K562 (cell line): ENCODE measurements around the gene SHISA7. TPM values are rescaled to one million over a fixed set of nuclear protein-coding genes. Genes with fewer than 3 reads are reported as not detected.
A peak's percentile ranks its signal among the peaks of the same experiment; 100 is the strongest.

ENCODE experiments used
- ATAC-seq: fragments of 200-7000 bp; cut with Tn5 transposase; 3 replicates; pipeline ENCODE4 v1.9.1; 2020; ENCODE audit warnings: moderate library complexity
- BruUV-seq: library from RNA; stranded (reverse); fragments of 400-500 nt; replicated peaks from 2 replicates; lab custom pipeline; 2021; lab: Mats Ljungman, UMichigan
- CTCF ChIA-PET: fragments of 300-600 bp; formaldehyde crosslinking; extraction: SDS; loops from one replicate; lab custom pipeline; 2021; ENCODE audit warnings: low intra/inter-chr PET ratio; lab: Yijun Ruan, JAX
- POLR2A ChIA-PET: fragments of 300-600, 350-650 bp; sonication (Branson Sonifier 250); formaldehyde crosslinking; extraction: SDS; loops from one replicate; lab custom pipeline; 2021; ENCODE audit warnings: antibody characterized with exemption, inconsistent platforms; lab: Yijun Ruan, JAX
- DNase-seq, 4 experiments: peaks; one replicate each; pipeline versions ENCODE4 v3.0.0 to v3.0.0-alpha.2; 2011 to 2018; ENCODE audit warnings: low spot score in 3 of 4, mixed read lengths in 3 of 4; ENCODE audit errors: extremely low read depth in 1 of 4
- FAIRE-seq: peaks from 2 replicates; lab custom pipeline; 2011; peaks lifted over from hg19 to GRCh38; lab: Jason Lieb, UNC
- H2AFZ ChIP-seq: 2 replicates; pipeline ENCODE4 v1.6.0; 2011; ENCODE audit warnings: low read depth, low read length, control low read depth, inconsistent platforms
- H3K27ac ChIP-seq: fragments of 200-600 bp; 3 replicates; pipeline ENCODE4 v1.8.0; 2011; ENCODE audit warnings: low read depth, mild to moderate bottlenecking, control low read depth, inconsistent platforms, low read length, moderate library complexity, mixed read lengths; ENCODE audit errors: extremely low read depth
- H3K27me3 ChIP-seq, 2 experiments: fragments of 300-600 bp in 1 of 2; 2 replicates in 1 of 2; 3 replicates in 1 of 2; pipeline versions ENCODE4 v1.6.0 to v1.8.0; 2011; ENCODE audit warnings: inconsistent platforms in 2 of 2, low read length in 2 of 2, mild to moderate bottlenecking in 1 of 2, mixed read lengths in 1 of 2, moderate library complexity in 1 of 2; ENCODE audit not compliant: control insufficient read depth in 2 of 2, insufficient read depth in 2 of 2
- H3K36me3 ChIP-seq: fragments of 300-600 bp; 3 replicates; pipeline ENCODE4 v1.8.0; 2011; ENCODE audit warnings: mild to moderate bottlenecking, low read length, inconsistent platforms; ENCODE audit not compliant: control insufficient read depth, insufficient read depth
- H3K4me1 ChIP-seq, 2 experiments: fragments of 200-600 bp in 1 of 2; replicated peaks in 1 of 2; 2 replicates in 1 of 2; 3 replicates in 1 of 2; pipeline versions ENCODE4 v1.5.1 to v1.8.0; 2011; ENCODE audit warnings: inconsistent platforms in 2 of 2, low read length in 2 of 2, mild to moderate bottlenecking in 1 of 2, mixed read lengths in 1 of 2, moderate library complexity in 1 of 2; ENCODE audit not compliant: control insufficient read depth in 2 of 2, insufficient read depth in 2 of 2
- H3K4me2 ChIP-seq: 2 replicates; pipeline ENCODE4 v1.6.1; 2011; ENCODE audit warnings: low read length, control low read depth, inconsistent platforms, mixed read lengths; ENCODE audit not compliant: insufficient read depth
- H3K4me3 ChIP-seq: fragments of 200-600 bp; sonication (generic), shearing (Covaris generic); 2 replicates; pipeline ENCODE4 v1.5.1; 2016; ENCODE audit warnings: control low read depth, inconsistent platforms
- H3K79me2 ChIP-seq: fragments of 200-600 bp; 3 replicates; pipeline ENCODE4 v1.8.0; 2011; ENCODE audit warnings: low read length, inconsistent platforms; ENCODE audit not compliant: control insufficient read depth, insufficient read depth
- H3K9ac ChIP-seq, 2 experiments: 2 replicates each; pipeline versions ENCODE4 v1.6.0 to v1.6.1; 2011; ENCODE audit warnings: low read depth in 2 of 2, low read length in 2 of 2, control low read depth in 1 of 2, inconsistent platforms in 1 of 2, mild to moderate bottlenecking in 1 of 2, mixed read lengths in 1 of 2; ENCODE audit not compliant: insufficient read depth in 1 of 2
- H3K9me1 ChIP-seq: one replicate; pipeline ENCODE4 v1.6.0; 2011; ENCODE audit warnings: inconsistent platforms, mild to moderate bottlenecking, low read length, moderate library complexity; ENCODE audit not compliant: control insufficient read depth, insufficient read depth
- H3K9me3 ChIP-seq: replicated peaks from 2 replicates; pipeline ENCODE4 v1.5.1; 2011; ENCODE audit warnings: low read depth, low read length, inconsistent platforms; ENCODE audit not compliant: control insufficient read depth, insufficient read depth
- H4K20me1 ChIP-seq: replicated peaks from 2 replicates; pipeline ENCODE4 v1.6.1; 2011; ENCODE audit warnings: low read length, inconsistent platforms, mixed read lengths; ENCODE audit not compliant: control insufficient read depth, insufficient read depth
- CBX1 ChIP-seq: sonication (generic); IDR thresholded peaks from 2 replicates; pipeline ENCODE4 v1.6.1; 2016; ENCODE audit warnings: antibody characterized with exemption, low read depth, mild to moderate bottlenecking
- CEBPB ChIP-seq: fragments of 450-650 bp; IDR thresholded peaks from 2 replicates; pipeline ENCODE4 v1.6.1; 2016; ENCODE audit warnings: missing genetic modification characterization, missing compliant biosample characterization
- FOXK2 ChIP-seq, 2 experiments: fragments of 450-650 bp; IDR thresholded peaks in 1 of 2; conservative IDR thresholded peaks in 1 of 2; 2 replicates each; pipeline ENCODE4 v1.6.1; 2016; ENCODE audit warnings: low read depth in 2 of 2, mild to moderate bottlenecking in 1 of 2
- POLR2A ChIP-seq: fragments of 450-650 bp; conservative IDR thresholded peaks from 2 replicates; pipeline ENCODE4 v1.6.1; 2016
- PURB ChIP-seq: sonication (generic); formaldehyde crosslinking; IDR thresholded peaks from 2 replicates; pipeline ENCODE4 v1.9.0; 2021; ENCODE audit warnings: low read depth, mild to moderate bottlenecking, missing genetic modification reagents
- SRSF9 ChIP-seq: fragments of 200-400 bp; formaldehyde crosslinking; IDR thresholded peaks from 2 replicates; pipeline ENCODE4 v1.6.1; 2017; ENCODE audit warnings: low read depth, low read length, borderline replicate concordance
- ZNF121 ChIP-seq: sonication (generic); formaldehyde crosslinking; conservative IDR thresholded peaks from 2 replicates; pipeline ENCODE4 v1.8.0; 2022; ENCODE audit warnings: missing genetic modification reagents
- ZNF347 ChIP-seq: fragments of 450-650 bp; formaldehyde crosslinking; IDR thresholded peaks from 2 replicates; pipeline ENCODE4 v1.4.0; 2020; ENCODE audit warnings: low read depth, mild to moderate bottlenecking, moderate library complexity
- WGBS: fragments of 100-300 bp; shearing (Covaris generic); methylation state at CpG from one replicate; pipeline ENCODE4 v1.1.6; 2016; ENCODE audit warnings: low coverage, mixed read lengths; ENCODE audit not compliant: insufficient coverage; ENCODE audit errors: missing lambda C conversion rate; 5-methylcytosine and 5-hydroxymethylcytosine counted together
- in situ Hi-C: fragments of 300-500 bp; cut with MboI; formaldehyde crosslinking; loops from 4 replicates; pipeline ENCODE4 v1.15.0; 2018; ENCODE audit warnings: inconsistent platforms, mixed read lengths
- intact Hi-C: fragments of 100-400 bp; cut with micrococcal nuclease; formaldehyde crosslinking; loops from 2 replicates; pipeline ENCODE4 v1.14.2; 2022
- polyA plus RNA-seq, 8 experiments: library from polyadenylated mRNA; depleted of rRNA in 4 of 8; stranded (reverse) in 5 of 8; unstranded in 3 of 8; fragments of >200 nt; fragmentation: Nextera tagmentation in 2 of 8; fragmentation: Illumina TruSeq in 1 of 8; extraction: Ambion mirVana in 2 of 8; extraction: Trizol in 1 of 8; gene quantifications; 2 replicates each; pipeline versions ENCODE4 v1.2.1 to v1.2.3, GENCODE V29; 2011 to 2014; ENCODE audit warnings: inconsistent platforms in 1 of 8, missing spikeins in 1 of 8
- total RNA-seq, 7 experiments: library from RNA; depleted of rRNA in 6 of 7; stranded (reverse); fragments of >200 nt in 6 of 7; fragmentation: Illumina TruSeq in 2 of 7; extraction: Trizol in 2 of 7; gene quantifications; 2 replicates each; pipeline versions ENCODE4 v1.2.1 to v1.2.3, GENCODE V29; 2011 to 2021; ENCODE audit warnings: low replicate concordance in 1 of 7
- TF ChIP-seq, protein P1 (sequence below): IDR thresholded peaks from 2 replicates; pipeline ENCODE4 v1.6.1; 2011; ENCODE audit warnings: borderline replicate concordance, low read depth, mild to moderate bottlenecking, moderate library complexity, low read length; ENCODE audit not compliant: insufficient read depth, poor library complexity, severe bottlenecking

SHISA7 gene
- total and polyA plus RNA-seq, 9 of the 15 experiments (the other 6 are each of a cell fraction or from before 2014, with no cell fraction given) = 0.01 to 0.40 (median 0.07) TPM

DNA sequence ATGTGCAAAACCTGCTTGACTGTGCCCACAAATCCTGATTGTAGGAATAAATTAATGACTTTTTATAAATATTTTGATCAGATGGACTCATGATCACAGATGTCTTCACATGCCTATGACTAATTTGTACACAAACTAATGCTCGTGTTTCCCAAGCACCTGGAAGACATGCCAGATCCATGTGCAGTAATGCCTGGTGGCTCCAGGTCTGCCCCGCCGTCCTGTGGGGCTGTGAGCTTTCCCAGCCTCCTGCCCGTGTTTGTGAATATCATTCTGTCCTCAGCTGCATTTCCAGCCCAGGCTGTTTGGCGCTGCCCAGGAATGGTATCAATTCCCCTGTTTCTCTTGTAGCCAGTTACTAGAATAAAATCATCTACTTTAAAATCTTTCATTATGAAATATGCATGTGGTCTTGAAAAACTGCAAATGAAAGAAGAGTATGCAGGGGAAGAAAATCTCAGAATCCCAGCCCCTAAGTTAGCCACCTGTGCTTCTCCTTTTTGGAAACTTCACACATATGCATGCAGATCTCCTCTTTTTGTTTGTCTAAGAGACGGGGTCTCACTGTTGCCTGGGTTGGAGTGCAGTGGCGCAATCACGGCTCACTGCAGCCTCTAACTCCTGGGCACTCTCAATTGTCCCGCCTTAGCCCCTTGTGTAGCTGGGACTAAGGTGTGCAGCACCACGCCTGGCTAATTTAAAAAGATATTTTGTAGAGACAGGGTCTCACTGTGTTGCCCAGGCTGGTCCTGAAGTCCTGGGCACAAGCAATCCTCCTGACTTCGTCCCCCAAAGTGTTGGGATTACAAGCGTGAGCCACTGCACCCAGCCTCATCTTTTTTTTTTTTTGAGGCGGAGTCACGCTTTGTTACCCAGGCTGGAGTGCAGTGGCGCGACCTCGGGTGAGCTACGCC is 51.1 kb downstream of the SHISA7 start:
- Histone ChIP-seq H3K4me2 (no peak overlapping the region), H3K4me3 (no peak overlapping the region), H3K4me1 (peaks cover 43 to 55% of the 10 kb centered on the region in 2 experiments), H3K27me3 (no peaks in the 10 kb centered on the region)
- WGBS = 54% methylated on average over 15 of the region's 18 CpGs
- TF ChIP-seq PURB = no peak
- TF ChIP-seq, protein P1, sequence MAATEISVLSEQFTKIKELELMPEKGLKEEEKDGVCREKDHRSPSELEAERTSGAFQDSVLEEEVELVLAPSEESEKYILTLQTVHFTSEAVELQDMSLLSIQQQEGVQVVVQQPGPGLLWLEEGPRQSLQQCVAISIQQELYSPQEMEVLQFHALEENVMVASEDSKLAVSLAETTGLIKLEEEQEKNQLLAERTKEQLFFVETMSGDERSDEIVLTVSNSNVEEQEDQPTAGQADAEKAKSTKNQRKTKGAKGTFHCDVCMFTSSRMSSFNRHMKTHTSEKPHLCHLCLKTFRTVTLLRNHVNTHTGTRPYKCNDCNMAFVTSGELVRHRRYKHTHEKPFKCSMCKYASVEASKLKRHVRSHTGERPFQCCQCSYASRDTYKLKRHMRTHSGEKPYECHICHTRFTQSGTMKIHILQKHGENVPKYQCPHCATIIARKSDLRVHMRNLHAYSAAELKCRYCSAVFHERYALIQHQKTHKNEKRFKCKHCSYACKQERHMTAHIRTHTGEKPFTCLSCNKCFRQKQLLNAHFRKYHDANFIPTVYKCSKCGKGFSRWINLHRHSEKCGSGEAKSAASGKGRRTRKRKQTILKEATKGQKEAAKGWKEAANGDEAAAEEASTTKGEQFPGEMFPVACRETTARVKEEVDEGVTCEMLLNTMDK = no peak
- peak; percentile 50; the same call in 1 of the 2 replicates for TF ChIP-seq CEBPB (tag)
- TF ChIP-seq POLR2A = peak; percentile 43; the same call in 1 of the 2 replicates
- no peak for TF ChIP-seq SRSF9
- peak; percentile 82 for TF ChIP-seq ZNF121 (CRISPR knock-in tag)
- no peak for TF ChIP-seq FOXK2 (conservative IDR thresholded peaks at IDR 0.05 in 1 of 2, IDR thresholded peaks at IDR 0.05 in 1 of 2; ENCODE audit: low read depth in 2 of 2)
- TF ChIP-seq CBX1 = no peak
- no peak for TF ChIP-seq ZNF347 (CRISPR knock-in tag)
- TF ChIP-seq, all 486 proteins: peak for 3
- no peak overlapping the region for H3K27ac ChIP-seq
- POLR2A ChIA-PET = interaction anchor here (0.6 to 12.9 kb wide), 3 partner anchors 7 to 95 kb away, joined by 3 to 195 read pairs (median 97); partner anchors contain the start of gene UBE2S
- no peak for ATAC-seq
- intact Hi-C loops (no loop called here), in situ Hi-C loops (no loop called here)
- no peaks in the 10 kb centered on the region for H3K9me3 ChIP-seq
- peaks cover 19% of the 10 kb centered on the region for H3K9me1 ChIP-seq
- H3K9ac ChIP-seq = no peak overlapping the region
- CTCF ChIA-PET = no interaction called here
- DNase-seq = no peak
- H3K36me3 ChIP-seq = peaks cover 45% of the 10 kb centered on the region
- H3K79me2 ChIP-seq = peaks cover 30% of the 10 kb centered on the region
- FAIRE-seq = no peak
- H2AFZ ChIP-seq = no peak overlapping the region
- H4K20me1 ChIP-seq = peaks cover 45% of the 10 kb centered on the region
- BruUV-seq = no TSS peak
